CD4-positive, alpha-beta T cell treated with Interleukin-1 beta for 1 hour (primary cell): ENCODE measurements around the gene DCAF5.
"Not testable (repeated sequence)": the region's sequence is repeated elsewhere in the genome, so short reads cannot be mapped to it uniquely, and the experiment has no call there.

Experiments
- DNase-seq, 2 donors: peaks; one replicate each; pipeline ENCODE4 v3.0.0-alpha.2; 2020 to 2022

DCAF5 gene, protein sequence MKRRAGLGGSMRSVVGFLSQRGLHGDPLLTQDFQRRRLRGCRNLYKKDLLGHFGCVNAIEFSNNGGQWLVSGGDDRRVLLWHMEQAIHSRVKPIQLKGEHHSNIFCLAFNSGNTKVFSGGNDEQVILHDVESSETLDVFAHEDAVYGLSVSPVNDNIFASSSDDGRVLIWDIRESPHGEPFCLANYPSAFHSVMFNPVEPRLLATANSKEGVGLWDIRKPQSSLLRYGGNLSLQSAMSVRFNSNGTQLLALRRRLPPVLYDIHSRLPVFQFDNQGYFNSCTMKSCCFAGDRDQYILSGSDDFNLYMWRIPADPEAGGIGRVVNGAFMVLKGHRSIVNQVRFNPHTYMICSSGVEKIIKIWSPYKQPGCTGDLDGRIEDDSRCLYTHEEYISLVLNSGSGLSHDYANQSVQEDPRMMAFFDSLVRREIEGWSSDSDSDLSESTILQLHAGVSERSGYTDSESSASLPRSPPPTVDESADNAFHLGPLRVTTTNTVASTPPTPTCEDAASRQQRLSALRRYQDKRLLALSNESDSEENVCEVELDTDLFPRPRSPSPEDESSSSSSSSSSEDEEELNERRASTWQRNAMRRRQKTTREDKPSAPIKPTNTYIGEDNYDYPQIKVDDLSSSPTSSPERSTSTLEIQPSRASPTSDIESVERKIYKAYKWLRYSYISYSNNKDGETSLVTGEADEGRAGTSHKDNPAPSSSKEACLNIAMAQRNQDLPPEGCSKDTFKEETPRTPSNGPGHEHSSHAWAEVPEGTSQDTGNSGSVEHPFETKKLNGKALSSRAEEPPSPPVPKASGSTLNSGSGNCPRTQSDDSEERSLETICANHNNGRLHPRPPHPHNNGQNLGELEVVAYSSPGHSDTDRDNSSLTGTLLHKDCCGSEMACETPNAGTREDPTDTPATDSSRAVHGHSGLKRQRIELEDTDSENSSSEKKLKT

GRCh38 chr14:69152902-69153151 is at the start of gene DCAF5:
TSS of gene DCAF5 (minus strand) at chr14:69153119. CDS start at chr14:69152978, 141 bp downstream.
- peak in 1 of 2 donors; percentile 93 for DNase-seq

DNA sequence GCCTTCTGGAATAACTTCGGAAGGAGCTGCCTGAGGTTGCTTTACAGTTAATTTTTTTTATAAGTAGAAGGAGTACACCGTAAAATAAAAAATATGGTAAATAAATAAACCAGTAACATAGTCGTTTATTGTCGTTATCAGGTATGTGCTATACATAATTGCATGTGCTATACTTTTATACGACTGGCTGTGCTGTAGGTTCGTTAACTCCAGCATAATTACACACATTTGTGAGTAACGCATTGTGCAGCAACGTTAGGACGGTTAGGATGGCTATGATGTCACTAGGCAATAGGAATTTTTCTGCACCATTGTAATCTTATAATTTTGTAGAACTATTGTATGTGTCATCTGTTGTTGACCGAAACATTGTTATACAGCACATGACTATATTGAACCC is 46.9 kb upstream of the DCAF5 start:
- DNase-seq = no peak

GRCh38 chr14:69193721-69194120 is 40.8 kb upstream of the DCAF5 start:
- no peak for DNase-seq

DNA sequence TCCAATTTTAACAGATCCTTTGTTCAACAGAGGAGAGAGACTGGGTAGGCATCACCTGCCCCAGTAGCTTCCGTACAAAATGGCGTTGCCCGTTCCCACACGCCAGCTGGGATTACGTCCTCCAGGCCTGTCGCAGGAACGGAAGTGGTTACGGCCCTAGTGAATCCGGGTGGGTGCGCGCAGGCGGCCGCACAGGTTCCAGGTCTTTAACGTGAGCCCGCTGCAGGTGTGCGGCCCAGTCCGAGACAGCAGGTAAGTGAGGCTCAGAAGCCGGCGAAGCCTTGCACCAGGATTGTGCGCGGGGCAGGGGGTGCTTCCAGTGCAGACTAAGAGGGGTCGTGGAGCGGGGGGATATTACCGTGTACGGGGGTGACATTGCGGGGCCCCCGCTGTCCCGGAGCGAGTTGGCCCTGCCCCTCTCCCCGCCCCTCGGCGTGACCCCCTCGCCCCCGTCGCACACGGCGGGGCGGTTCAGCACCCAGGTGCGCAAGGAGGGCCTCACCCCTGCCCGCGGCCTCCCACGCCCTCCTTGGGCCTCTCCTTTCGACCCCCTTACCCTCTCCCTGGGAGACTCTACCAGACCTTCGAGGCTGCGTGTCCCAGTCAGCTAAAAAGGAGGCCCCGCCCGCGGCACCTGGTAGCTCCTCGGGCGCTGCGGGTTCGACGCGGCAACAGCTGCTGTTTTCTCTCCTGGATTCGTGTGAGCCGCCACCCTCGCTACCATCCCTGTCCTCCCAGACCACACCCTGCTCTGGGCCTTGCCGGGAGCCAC is 38.6 kb upstream of the DCAF5 start, which contains the start of gene EXD2:
Gene EXD2 (plus strand): TSS at position 159 of the 772 bp plus-strand sequence. CDS start 17,973 bp downstream, outside the sequence.
- peak; percentile 71 to 73 for DNase-seq

- no peak for DNase-seq
Measured at GRCh38 chr14:69190191-69190590, 37.3 kb upstream of the DCAF5 start.

GRCh38 chr14:69183735-69184134 is 30.8 kb upstream of the DCAF5 start:
- DNase-seq = no peak

GRCh38 chr14:69182580-69182979 is 29.7 kb upstream of the DCAF5 start:
- not testable (repeated sequence) for DNase-seq

DNA sequence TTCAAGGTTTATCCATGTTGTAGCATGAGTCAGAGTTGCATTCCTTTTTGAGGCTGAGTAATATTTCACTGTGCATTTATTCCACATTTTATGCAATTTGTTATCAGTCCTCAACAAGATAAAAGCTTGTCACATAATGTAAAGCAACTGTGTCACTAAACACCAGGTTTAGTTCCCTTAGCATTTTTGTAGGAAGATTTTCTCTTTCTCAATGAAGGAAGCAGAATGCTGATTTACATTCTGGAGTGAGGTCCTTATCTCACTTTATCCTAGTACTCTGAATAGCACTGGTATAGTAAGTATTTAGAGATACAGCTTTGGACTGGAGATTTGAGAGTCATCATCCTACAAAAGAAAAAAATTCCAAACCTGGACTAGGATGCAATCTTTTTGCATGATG is 28.6 kb upstream of the DCAF5 start:
- no peak for DNase-seq

DNA sequence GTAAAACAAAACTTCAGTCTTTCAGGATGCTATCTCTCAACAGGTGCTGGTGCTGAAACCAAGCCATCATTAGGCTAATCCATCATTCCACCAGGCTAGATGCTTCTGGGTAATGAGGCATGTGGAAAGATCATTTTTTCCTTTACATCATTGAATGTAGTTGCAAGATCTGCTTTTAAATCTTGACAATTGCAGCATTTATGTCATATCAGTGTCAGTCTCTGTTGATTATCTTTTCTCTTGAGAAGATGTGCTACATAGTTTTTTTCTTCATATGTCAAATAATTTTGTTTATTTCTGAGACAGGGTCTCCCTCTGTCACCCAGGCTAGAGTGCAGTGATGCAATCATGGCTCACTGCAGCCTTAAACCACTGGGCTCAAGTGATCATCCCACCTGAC is 22.2 kb upstream of the DCAF5 start:
- DNase-seq = no peak

DNA sequence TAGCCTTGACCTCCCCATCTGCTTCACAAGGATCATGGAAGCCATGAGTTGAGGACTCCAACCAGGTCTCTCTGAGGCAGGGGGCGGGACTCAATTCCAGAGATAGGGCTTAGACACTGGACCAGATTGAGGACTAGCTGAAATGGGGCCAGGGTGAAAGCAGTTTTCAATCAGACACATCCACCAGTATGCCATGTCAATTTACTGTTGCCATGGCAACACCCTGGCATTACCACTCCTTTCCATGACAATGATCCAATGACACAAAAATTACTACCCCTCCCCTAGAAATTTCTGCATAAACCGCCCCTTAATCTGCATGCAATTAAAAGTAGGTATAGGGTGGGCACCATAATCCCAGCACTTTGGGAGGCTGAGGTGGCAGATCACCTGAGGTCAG is 18.6 kb upstream of the DCAF5 start:
- no peak for DNase-seq

GRCh38 chr14:69170839-69171238 is 17.9 kb upstream of the DCAF5 start:
- DNase-seq = no peak

- DNase-seq = not testable (repeated sequence)
Measured at GRCh38 chr14:69165787-69166186, 12.9 kb upstream of the DCAF5 start.

GRCh38 chr14:69161590-69161989 is 8.7 kb upstream of the DCAF5 start:
- DNase-seq = no peak

DNA sequence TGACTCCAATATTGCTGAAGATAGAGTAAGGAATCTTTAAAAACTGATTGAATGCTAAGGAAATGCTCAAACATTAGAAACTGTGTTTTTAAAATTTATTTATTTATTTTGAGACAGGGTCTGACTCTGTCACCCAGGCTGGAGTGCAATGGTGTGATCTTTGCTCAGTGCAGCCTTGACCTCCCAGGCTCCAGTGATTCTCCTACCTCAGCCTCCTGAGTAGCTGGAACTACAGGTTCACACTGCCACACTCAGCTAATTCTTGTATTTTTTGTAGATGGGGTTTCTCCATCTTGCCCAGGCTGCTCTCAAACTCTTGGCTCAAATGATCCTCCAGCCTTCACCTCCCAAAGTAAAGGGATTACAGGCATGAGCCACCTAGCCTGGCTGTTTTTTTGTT is 3.3 kb upstream of the DCAF5 start:
- DNase-seq = no peak

DNA sequence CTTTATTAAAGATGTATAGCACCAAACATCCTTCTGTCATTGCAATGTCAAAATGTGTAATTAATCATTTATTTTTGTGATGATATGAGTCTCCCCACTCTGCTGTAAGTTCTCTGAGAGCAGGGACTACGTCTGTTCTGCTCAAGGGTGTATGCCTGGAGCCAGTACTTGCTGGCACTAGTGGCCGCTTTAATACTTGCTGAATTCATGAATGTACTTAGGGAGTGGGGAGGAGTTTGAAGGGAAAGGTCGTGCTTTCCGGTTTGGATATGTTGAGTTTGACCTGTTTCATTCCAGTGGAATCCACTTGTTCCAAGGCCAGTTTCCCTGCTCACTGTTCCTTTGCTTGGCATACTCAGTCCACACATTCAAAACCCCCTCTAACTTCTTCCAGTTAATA is 1.9 kb upstream of the DCAF5 start:
- DNase-seq = no peak

DNA sequence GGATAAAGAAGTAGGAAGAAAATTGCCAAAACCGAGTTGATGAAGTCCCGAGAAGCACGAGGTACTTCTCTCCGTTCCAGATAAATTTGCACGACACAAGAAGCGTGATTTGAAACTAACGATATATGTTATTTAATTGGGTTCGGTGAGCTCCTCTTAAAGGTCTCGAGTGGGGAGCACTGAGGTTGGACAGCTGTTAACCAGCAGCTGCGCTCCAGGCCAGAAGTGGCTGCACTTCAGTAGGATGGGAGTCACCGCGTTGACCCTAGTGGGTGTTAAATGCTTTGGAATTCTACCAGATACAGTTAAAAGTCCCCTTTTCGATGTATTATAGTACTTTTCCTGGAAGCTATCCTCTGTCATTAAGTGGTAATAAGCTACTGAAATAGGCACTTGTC is 953 bp upstream of the DCAF5 start:
- no peak for DNase-seq

- peak in 1 of 2 donors; percentile 95 for DNase-seq
Measured at GRCh38 chr14:69153152-69153872, 393 bp upstream of the DCAF5 start.

DNA sequence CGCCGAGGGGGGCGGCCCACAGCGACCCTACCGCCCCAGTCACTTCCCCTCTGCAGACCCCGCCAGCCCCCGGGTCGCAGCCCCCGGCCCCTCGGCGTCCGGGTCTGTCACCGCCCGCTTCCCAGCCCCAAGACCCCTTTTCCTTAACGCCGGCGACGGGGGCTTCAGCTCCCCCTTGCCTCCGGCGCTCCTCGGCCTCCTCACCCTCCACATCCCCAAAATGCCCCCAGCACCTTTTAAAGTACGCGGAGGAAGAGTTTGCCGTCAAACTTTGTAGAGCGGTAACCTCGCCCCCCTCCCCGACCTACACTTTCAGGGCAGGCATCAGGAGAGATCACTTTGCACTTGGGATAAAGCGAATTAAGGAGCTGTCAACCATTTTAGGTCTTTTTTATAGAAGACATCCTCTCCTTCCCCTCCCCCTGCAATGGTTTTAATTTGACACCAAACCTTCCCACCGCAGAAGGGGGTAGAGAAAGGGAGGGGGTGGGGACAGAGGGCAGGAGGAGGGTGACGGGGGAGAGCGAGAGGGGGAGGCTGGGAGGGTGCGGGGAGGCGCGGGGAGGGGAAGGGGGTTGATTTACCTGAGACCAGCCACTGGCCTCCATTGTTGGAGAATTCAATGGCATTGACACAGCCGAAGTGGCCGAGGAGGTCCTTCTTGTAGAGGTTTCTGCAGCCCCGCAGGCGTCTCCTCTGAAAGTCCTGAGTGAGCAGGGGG is 578 bp downstream of the DCAF5 start:
- DNase-seq = peak; percentile 60 to 71

DNA sequence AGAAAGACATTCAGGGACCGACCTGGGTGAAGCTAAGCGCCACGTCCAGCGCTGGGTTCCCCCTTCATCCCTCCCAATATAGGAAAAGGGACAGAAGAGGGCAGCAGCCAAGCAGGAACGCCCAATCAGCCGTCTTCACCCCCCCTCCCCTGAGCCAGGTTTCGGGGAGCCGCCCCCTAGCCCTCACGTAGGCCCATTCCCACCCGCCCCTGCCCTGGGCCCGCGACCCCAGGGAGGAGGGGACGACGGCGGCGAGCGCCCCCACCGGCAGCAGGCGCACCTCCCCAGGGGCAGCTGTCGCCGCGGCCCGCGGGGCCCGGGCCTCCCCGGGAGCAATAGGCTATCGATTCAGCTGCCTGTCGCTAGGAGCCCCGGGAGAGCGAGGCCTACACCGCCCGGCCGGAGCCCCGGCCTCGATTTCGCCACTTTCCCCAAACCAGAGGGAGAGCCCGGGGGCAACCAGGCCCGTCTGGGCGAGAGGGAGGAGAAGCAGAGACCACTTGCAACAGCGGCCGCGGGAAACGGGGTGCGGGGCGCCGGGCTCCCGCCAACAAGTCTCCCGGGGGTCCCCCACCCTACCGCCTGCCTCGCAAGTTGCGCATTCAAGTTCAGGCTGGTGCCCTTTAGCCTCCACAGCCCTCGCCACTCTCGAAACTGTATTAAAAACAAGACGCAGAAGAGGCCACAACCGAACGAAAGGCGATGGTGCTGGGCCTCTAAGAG is 1.3 kb downstream of the DCAF5 start:
- peak; percentile 85 to 86 for DNase-seq

GRCh38 chr14:69149461-69150244 is 3.3 kb downstream of the DCAF5 start:
- DNase-seq = no peak
